ENCODE data around the gene COG8. TPM values are rescaled to one million over a fixed set of nuclear protein-coding genes. Genes with fewer than 3 reads are reported as not detected.
A peak's percentile ranks its signal among the peaks of the same experiment; 100 is the strongest.
"Not testable (repeated sequence)": the region's sequence is repeated elsewhere in the genome, so short reads cannot be mapped to it uniquely, and the experiment has no call there.

The COG8 gene
- total RNA-seq, 3 donors from 2014 or later, result 34.6 to 47.0 (median 43.1) TPM

DNA sequence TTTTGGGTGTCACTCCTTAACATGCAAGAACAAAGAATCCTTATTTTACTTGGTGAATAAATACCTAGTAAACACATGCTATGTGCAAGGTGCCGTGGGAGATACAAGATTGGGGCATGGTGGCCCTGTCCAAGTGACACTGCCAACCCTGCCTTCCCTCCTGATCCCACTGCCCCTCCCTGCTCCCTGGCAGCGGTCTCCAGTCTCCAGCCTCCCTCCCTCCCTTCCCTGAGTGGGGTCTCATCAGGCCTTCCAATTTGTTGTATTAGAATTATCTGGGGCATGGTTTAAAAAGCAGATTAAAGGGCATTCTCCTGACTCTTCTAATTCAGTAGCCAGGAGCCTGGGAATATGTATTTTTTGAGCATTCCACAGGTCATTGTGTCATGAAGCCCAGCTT, 24.7 kb upstream of the COG8 start:
- DNase-seq (no peak), ATAC-seq (no peak)
- Mint-ChIP-seq H3K36me3 (ENCODE audit: insufficient read depth) (peaks cover 41% of the 10 kb centered on the region), H3K27me3 (ENCODE audit: low read depth) (no peaks in the 10 kb centered on the region), H3K4me3 (no peak overlapping the region), H3K9me3 (no peaks in the 10 kb centered on the region), H3K4me1 (ENCODE audit: low read depth) (peaks cover 14% of the 10 kb centered on the region)

DNA sequence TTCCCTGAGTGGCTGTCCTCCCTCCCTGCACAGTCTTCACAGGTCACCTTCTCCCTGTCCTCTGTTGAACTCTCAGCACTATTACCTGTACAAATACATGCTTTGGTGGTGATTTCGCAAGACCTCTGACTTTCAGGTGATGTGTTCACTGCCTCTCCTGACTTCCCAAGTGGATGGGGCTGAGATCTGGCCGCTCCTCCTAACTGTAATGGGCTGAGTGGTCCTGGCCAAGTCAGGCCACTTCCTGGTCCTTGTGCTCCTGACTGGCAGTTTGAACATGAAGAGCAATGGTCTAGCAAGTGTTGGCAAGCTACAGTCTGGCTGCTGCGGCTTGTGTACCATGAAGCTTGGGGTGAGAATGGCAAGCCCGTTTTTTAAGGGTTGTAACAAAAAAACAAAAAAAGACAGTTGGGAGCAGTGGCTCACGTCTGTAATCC, 23.9 kb upstream of the COG8 start:
- H3K4me1 Mint-ChIP-seq (ENCODE audit: low read depth), result peaks cover 14% of the 10 kb centered on the region
- no peak overlapping the region for H3K4me3 Mint-ChIP-seq
- H3K36me3 Mint-ChIP-seq (ENCODE audit: insufficient read depth), result peaks cover 39% of the 10 kb centered on the region
- ATAC-seq, result no peak
- H3K27me3 Mint-ChIP-seq (ENCODE audit: low read depth), result no peaks in the 10 kb centered on the region
- no peak for DNase-seq
- H3K9me3 Mint-ChIP-seq, result no peaks in the 10 kb centered on the region

- not testable (repeated sequence) for H3K9me3 Mint-ChIP-seq; H3K4me1 Mint-ChIP-seq (ENCODE audit: low read depth); H3K27me3 Mint-ChIP-seq (ENCODE audit: low read depth); DNase-seq; ATAC-seq; H3K4me3 Mint-ChIP-seq
- H3K36me3 Mint-ChIP-seq (ENCODE audit: insufficient read depth), result peaks cover 21% of the 10 kb centered on the region
These were observed 20.7 kb upstream of the COG8 start for GRCh38 chr16:69360070-69360469.

DNA sequence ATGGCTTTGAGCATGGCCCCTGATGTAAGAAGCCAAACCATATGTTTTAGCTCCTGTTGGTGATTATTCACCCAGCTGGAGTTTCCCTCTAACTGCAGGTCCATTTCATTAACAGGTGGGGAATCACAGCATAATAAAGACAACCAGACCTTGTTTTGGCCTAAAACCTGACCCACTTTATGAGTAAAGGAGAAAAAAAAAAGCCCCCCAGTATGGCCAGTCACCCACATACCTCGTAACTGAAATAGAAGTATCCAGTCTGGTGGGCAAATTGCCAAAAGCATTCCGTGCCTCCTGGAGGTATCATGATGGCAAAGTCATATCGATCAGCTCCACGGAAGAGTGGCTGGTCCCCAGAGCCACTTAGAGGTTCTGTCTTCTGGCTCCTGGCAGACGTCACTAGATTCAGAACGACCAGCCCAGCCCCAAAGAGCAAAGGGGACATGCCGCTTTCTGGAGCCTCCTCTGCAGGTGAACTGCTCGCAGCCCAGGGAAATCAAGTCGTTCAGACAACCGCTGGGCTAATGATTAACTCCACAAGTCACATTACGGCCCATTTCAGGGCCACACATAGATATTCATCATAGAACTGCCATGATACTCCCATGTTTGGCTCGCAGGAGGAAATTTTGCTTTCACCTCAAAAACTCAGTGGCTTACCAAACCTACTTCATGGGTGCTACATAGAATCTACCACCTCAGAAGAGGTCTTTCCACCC, 12.1 kb upstream of the COG8 start, which contains the start of gene TMED6:
TMED6 (minus strand) TSS at position 478 of the 719 bp plus-strand sequence; CDS start at position 445, 33 bp downstream.
- no peaks in the 10 kb centered on the region for H3K9me3 Mint-ChIP-seq
- DNase-seq, result no peak
- ATAC-seq, result no peak
- H3K27me3 Mint-ChIP-seq (ENCODE audit: low read depth), result no peaks in the 10 kb centered on the region
- H3K4me3 Mint-ChIP-seq, result no peak within 1 kb of the TSS
- peaks cover 13% of the 10 kb centered on the region for H3K36me3 Mint-ChIP-seq (ENCODE audit: insufficient read depth)
- peaks cover 2% of the 10 kb centered on the region for H3K4me1 Mint-ChIP-seq (ENCODE audit: low read depth)

DNA sequence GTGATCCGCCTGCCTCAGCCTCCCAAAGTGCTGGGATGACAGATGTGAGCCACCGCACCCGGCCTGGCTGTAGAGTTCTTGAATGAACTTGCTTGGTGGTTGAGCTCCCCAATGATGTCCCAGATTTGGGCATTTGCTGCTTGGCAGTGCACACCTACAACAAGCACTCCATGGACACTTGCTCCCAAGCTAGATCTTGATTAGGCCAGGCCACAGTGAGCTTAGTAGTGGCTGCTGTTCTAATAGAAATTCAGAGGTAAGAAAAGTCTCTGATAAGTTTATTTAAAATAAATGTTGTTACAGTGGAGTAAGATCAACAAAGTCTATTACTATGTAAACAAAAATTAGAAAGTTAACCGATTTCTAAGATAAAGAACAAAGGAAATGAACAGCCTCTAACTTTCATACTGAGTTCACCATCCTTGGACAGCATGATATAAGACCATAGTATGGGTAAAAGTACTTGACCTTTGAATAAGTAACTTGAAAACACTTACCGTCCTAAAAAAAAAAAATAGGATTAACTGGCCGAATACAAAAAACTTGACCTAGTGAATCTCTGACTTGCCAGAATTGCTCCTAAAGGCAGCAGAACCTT, 11.3 kb upstream of the COG8 start:
- Mint-ChIP-seq H3K36me3 (ENCODE audit: insufficient read depth) (peaks cover 12% of the 10 kb centered on the region), H3K9me3 (no peaks in the 10 kb centered on the region), H3K4me1 (ENCODE audit: low read depth) (peaks cover 7% of the 10 kb centered on the region), H3K27me3 (ENCODE audit: low read depth) (no peaks in the 10 kb centered on the region), H3K4me3 (no peak overlapping the region)
- ATAC-seq, result no peak
- DNase-seq, result no peak

DNA sequence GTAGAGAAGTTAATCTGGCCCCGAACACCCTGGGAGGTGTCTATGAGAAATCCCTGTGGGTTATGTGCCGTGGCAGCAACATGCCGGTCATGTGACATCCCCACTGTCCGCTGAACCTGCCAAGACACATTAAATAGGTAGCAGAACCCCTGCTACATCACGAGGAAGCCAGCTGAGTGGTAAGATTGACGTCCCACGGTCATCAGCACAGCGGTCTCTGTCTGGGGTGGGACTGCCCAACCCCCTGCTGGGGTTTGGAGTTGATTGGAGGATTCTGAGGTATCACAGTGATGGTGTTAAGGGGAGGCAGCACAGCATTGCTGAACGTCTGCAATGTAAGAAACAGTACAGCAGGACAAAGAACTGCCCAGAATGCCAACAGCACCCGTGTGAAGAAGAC, 10.2 kb upstream of the COG8 start:
- no peak for ATAC-seq
- Mint-ChIP-seq H3K27me3 (ENCODE audit: low read depth) (no peaks in the 10 kb centered on the region), H3K4me3 (no peak overlapping the region), H3K36me3 (ENCODE audit: insufficient read depth) (peaks cover 10% of the 10 kb centered on the region), H3K9me3 (no peaks in the 10 kb centered on the region), H3K4me1 (ENCODE audit: low read depth) (peaks cover 7% of the 10 kb centered on the region)
- no peak for DNase-seq

- DNase-seq (no peak), ATAC-seq (no peak)
- H3K4me1 Mint-ChIP-seq (ENCODE audit: low read depth), result peaks cover 7% of the 10 kb centered on the region
- H3K36me3 Mint-ChIP-seq (ENCODE audit: insufficient read depth), result peaks cover 11% of the 10 kb centered on the region
- no peaks in the 10 kb centered on the region for H3K9me3 Mint-ChIP-seq
- no peaks in the 10 kb centered on the region for H3K27me3 Mint-ChIP-seq (ENCODE audit: low read depth)
- no peak overlapping the region for H3K4me3 Mint-ChIP-seq
These were observed 8.9 kb upstream of the COG8 start for GRCh38 chr16:69348222-69348621.

GRCh38 chr16:69346683-69347082, 7.3 kb upstream of the COG8 start:
- H3K4me1 Mint-ChIP-seq (ENCODE audit: low read depth), result peaks cover 10% of the 10 kb centered on the region
- no peak overlapping the region for H3K4me3 Mint-ChIP-seq
- H3K9me3 Mint-ChIP-seq, result no peaks in the 10 kb centered on the region
- ATAC-seq (peak in 1 of 2 donors; percentile 14), DNase-seq (no peak)
- H3K27me3 Mint-ChIP-seq (ENCODE audit: low read depth), result no peaks in the 10 kb centered on the region
- peaks cover 16% of the 10 kb centered on the region for H3K36me3 Mint-ChIP-seq (ENCODE audit: insufficient read depth)

GRCh38 chr16:69345923-69346322, 6.6 kb upstream of the COG8 start:
- no peak for DNase-seq
- H3K9me3 Mint-ChIP-seq, result no peaks in the 10 kb centered on the region
- H3K36me3 Mint-ChIP-seq (ENCODE audit: insufficient read depth), result peaks cover 23% of the 10 kb centered on the region
- H3K4me3 Mint-ChIP-seq, result no peak overlapping the region
- H3K4me1 Mint-ChIP-seq (ENCODE audit: low read depth), result peaks cover 17% of the 10 kb centered on the region
- H3K27me3 Mint-ChIP-seq (ENCODE audit: low read depth), result no peaks in the 10 kb centered on the region
- ATAC-seq, result peak in 1 of 2 donors; percentile 52

- peaks cover 32% of the 10 kb centered on the region for H3K36me3 Mint-ChIP-seq (ENCODE audit: insufficient read depth)
- H3K4me3 Mint-ChIP-seq, result no peak overlapping the region
- DNase-seq (no peak), ATAC-seq (no peak)
- peaks cover 30% of the 10 kb centered on the region for H3K4me1 Mint-ChIP-seq (ENCODE audit: low read depth)
- no peaks in the 10 kb centered on the region for H3K9me3 Mint-ChIP-seq
- no peaks in the 10 kb centered on the region for H3K27me3 Mint-ChIP-seq (ENCODE audit: low read depth)
These were observed 4.8 kb upstream of the COG8 start for GRCh38 chr16:69344171-69344570.

DNA sequence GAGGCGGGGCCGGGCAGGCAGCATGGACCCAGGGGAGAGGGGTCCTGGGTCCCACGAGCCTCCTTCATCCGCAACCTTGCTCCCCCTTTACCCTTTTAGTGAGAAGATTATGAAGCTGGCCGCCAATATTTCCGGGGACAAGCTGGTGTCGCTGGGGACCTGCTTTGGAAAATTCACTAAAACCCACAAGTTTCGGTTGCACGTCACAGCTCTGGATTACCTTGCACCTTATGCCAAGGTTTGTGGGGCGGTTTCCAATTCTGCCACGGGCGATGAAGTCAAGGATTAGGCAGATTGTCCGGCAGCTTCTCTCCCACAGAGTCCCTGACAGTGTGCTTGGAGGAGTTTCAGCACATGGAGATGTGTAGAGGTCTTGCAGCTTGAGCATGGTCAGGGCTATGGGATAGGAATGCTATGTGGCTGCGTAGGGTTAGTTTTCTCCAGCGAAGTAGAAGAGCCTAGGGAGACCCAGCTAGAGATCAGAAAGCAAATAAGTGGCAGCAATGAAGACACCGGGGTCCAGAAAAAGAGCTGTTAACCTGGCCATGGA, 806 bp upstream of the COG8 start:
- peak overlapping the region; percentile 100 for H3K4me3 Mint-ChIP-seq
- peak in 1 of 2 donors; percentile 1 for ATAC-seq
- no peaks in the 10 kb centered on the region for H3K27me3 Mint-ChIP-seq (ENCODE audit: low read depth)
- peaks cover 34% of the 10 kb centered on the region for H3K36me3 Mint-ChIP-seq (ENCODE audit: insufficient read depth)
- peaks cover 46% of the 10 kb centered on the region for H3K4me1 Mint-ChIP-seq (ENCODE audit: low read depth)
- DNase-seq, result no peak
- no peaks in the 10 kb centered on the region for H3K9me3 Mint-ChIP-seq

DNA sequence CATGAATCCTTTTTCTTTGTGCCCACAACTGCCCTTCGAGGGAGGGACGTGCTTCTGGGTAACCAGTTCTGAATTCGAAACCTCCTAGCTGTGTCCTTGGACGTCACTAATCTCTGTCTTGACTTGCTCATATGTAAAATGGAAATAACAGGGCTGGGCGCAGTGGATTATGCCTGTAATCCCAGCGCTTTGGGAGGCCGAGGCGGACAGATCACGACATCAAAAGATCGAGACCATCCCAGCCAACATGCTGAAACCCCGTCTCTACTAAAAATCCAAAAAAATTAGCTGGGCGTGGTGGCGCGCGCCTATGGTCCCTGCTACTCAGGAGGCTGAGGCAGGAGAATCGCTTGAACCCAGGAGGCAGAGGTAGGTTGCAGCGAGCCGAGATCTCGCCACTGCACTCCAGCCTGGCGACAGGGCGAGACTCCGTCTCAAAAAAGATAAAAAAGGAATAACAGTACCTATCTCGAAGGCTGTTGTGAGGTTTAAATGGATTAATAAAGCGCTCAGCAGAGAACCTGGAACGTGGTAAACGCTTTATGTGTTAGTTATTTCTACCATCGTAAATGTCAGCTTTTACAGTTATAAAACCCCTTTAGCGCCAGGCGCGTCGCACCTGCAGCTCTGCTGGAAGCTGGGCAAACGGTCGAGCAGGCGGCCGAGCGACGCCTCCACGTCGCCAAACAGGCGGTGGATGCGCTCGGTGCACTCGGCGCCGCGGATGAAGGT, 641 bp downstream of the COG8 start:
- H3K36me3 Mint-ChIP-seq (ENCODE audit: insufficient read depth), result peaks cover 39% of the 10 kb centered on the region
- H3K9me3 Mint-ChIP-seq, result no peaks in the 10 kb centered on the region
- ATAC-seq (no peak), DNase-seq (no peak)
- H3K4me1 Mint-ChIP-seq (ENCODE audit: low read depth), result peaks cover 46% of the 10 kb centered on the region
- H3K27me3 Mint-ChIP-seq (ENCODE audit: low read depth), result no peaks in the 10 kb centered on the region
- peak overlapping the region; percentile 100 for H3K4me3 Mint-ChIP-seq

DNA sequence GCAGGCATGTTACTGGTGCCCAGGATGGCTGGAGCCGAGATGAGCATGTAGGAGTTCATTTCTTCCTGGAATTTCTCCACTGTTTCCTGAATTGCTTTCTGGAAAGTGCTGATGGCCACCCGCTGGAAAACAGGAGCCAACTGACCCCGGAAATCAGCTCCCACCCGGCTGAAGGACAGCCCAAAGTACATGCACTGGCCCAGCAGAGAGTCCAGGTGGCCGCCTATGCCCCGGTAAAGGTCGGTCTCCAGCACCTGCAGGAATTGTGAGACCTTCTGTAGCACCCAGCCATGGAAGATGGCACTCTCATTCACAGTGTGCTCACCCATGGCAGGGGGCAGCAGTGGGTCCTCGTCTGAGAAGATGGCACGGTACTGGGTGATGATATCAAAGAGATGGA, 4.7 kb downstream of the COG8 start:
- Mint-ChIP-seq H3K27me3 (ENCODE audit: low read depth) (no peaks in the 10 kb centered on the region), H3K36me3 (ENCODE audit: insufficient read depth) (peaks cover 24% of the 10 kb centered on the region), H3K4me1 (ENCODE audit: low read depth) (peaks cover 36% of the 10 kb centered on the region), H3K9me3 (no peaks in the 10 kb centered on the region), H3K4me3 (no peak overlapping the region)
- DNase-seq (no peak), ATAC-seq (no peak)

DNA sequence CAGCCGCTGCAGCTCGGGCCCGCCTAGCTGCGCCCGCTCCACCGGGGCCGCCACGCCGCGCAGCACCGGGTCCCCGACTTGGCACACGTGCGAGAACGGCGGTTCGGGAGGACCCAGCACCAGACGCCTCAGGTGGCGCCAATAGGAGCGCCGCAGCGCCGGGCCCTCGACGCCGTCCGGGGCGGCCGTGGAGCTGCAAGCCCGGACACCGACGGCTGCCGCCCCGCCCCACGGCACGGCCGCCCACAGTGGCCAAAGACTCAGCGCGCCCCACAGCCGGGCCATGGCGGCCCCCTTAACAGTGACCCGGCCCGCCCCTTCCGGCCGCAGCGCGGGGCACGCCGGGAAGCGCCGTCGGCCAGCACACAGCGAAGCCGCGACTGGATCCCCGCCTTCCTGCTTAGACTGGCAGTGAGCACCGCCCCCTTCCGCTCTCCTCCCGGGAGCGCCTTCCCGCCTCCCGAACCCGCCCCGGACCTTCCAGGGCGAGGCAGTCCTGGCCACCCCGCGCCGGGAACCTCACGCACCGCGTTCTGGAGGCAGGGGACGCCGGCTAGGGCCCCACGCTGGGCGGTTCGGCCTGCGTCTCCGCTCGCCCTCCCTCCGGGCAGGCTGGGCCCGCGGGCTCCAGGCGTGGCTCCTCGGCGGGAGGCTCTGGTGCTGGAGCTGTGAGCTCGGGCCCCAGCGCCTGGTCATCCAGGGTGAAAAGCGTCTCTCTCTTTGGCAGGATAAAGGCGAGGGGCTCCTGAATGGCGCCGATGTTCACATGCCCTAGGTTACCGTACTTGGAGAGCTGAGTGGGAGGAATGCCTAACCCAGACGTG, 8.9 kb downstream of the COG8 start, which contains the start of gene PDF:
PDF (minus strand) TSS at position 303 of the 824 bp plus-strand sequence; CDS start at position 285, 18 bp downstream.
- Mint-ChIP-seq H3K9me3 (no peaks in the 10 kb centered on the region), H3K27me3 (ENCODE audit: low read depth) (no peaks in the 10 kb centered on the region), H3K4me1 (ENCODE audit: low read depth) (peaks cover 45% of the 10 kb centered on the region), H3K4me3 (peak within 1 kb of the TSS; percentile 85), H3K36me3 (ENCODE audit: insufficient read depth) (peaks cover 18% of the 10 kb centered on the region)
- DNase-seq, result peak; percentile 74
- ATAC-seq, result peak; percentile 97

Measured in activated T-cell treated with anti-CD3 and anti-CD28 coated beads, Interleukin-2, amount 50 U/mL, for 4 hours (primary cell).